Tibial nerve (tissue), 4 donors: Measurements from ENCODE around the gene ANOS1.

ENCODE experiments used
- CTCF ChIP-seq, 5 experiments: fragments of 200-600 bp in 3 of 5; fragments of 450-650 bp in 2 of 5; sonication (generic) in 3 of 5; IDR thresholded peaks; one replicate each; pipeline ENCODE4 v1.5.1; 2016 to 2019; ENCODE audit warnings: antibody characterized with exemption in 5 of 5, mild to moderate bottlenecking in 3 of 5, moderate library complexity in 2 of 5
- EP300 ChIP-seq, 2 donors: sonication (generic); formaldehyde crosslinking; IDR thresholded peaks; one replicate each; pipeline ENCODE4 v1.6.1; 2017; ENCODE audit warnings: antibody characterized with exemption in 2 of 2, mild to moderate bottlenecking in 1 of 2
- POLR2A ChIP-seq, 2 donors: fragments of 450-650 bp; IDR thresholded peaks; one replicate each; pipeline ENCODE4 v1.6.1; 2017; ENCODE audit warnings: antibody characterized with exemption in 2 of 2, mild to moderate bottlenecking in 2 of 2, moderate library complexity in 2 of 2

DNA sequence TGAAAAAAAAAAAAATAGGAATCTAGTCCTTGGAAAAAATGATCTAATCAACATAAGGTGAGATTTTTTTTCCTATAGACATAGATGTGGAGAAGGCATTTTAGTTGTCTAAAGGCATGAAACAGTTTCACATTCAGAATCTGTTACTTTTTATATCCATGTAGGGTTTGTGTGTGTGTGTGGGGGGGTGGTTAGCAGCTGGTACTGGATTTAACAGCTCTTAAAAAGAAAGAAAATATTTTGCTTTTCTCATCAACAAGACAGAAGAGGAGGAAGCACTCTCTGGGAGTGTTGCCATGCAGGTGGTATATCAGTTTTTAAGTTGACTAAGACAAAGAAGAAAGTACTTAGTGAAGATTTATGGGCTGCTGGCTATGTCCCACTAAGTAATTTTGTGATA is 145.0 kb downstream of the ANOS1 start:
- no peak for TF ChIP-seq CTCF (IDR thresholded peaks at IDR 0.05)
- no peak for TF ChIP-seq POLR2A (IDR thresholded peaks at IDR 0.05)
- no peak for TF ChIP-seq EP300 (IDR thresholded peaks at IDR 0.05)
